H1 (cell line): ENCODE measurements around the gene SDSL. TPM values are rescaled to one million over a fixed set of nuclear protein-coding genes. Genes with fewer than 3 reads are reported as not detected.
A peak's percentile ranks its signal among the peaks of the same experiment; 100 is the strongest.

Source experiments
- EP300 ChIP-seq, 2 experiments: IDR thresholded peaks; 1 replicate in 1 of 2; 2 replicates in 1 of 2; pipeline ENCODE4 v1.6.1; 2011 to 2012; ENCODE audit warnings: low read depth in 2 of 2, low read length in 2 of 2, mild to moderate bottlenecking in 2 of 2, borderline replicate concordance in 1 of 2, inconsistent platforms in 1 of 2, moderate library complexity in 1 of 2
- EZH2 ChIP-seq: fragments of 200-600 bp; sonication (generic); IDR thresholded peaks from 2 replicates; pipeline ENCODE4 v1.7.1; 2012; ENCODE audit warnings: low read depth, mild to moderate bottlenecking, moderate library complexity, low read length, inconsistent platforms; ENCODE audit not compliant: severe bottlenecking
- FOSL1 ChIP-seq: IDR thresholded peaks from 2 replicates; pipeline ENCODE4 v1.6.1; 2011; ENCODE audit warnings: mild to moderate bottlenecking, low read depth, low read length, moderate library complexity; ENCODE audit not compliant: insufficient read depth
- GTF2F1 ChIP-seq: IDR thresholded peaks from 2 replicates; pipeline ENCODE4 v1.6.1; 2012; ENCODE audit warnings: low read depth, low read length, improper control_type of control experiment, borderline replicate concordance
- HDAC6 ChIP-seq: IDR thresholded peaks from one replicate; pipeline ENCODE4 v1.7.1; 2012; ENCODE audit warnings: low read depth, mild to moderate bottlenecking, inconsistent platforms, low read length, moderate library complexity
- JUN ChIP-seq: IDR thresholded peaks from 2 replicates; pipeline ENCODE4 v1.6.1; 2011; ENCODE audit warnings: low read depth, mild to moderate bottlenecking, improper control_type of control experiment, low read length
- JUND ChIP-seq: IDR thresholded peaks from 2 replicates; pipeline ENCODE4 v1.6.1; 2011; ENCODE audit warnings: mild to moderate bottlenecking, improper control_type of control experiment, low read length
- KDM1A ChIP-seq: fragments of 200-600, 300-600 bp; sonication (generic); IDR thresholded peaks from 2 replicates; pipeline ENCODE4 v1.7.1; 2016; ENCODE audit warnings: mild to moderate bottlenecking, low read length, borderline replicate concordance
- KDM5A ChIP-seq: fragments of 200-600 bp; IDR thresholded peaks from 2 replicates; pipeline ENCODE4 v1.7.1; 2012; ENCODE audit warnings: mild to moderate bottlenecking, low read length, inconsistent platforms, mixed read lengths
- RBBP5 ChIP-seq: IDR thresholded peaks from 2 replicates; pipeline ENCODE4 v1.7.1; 2012; ENCODE audit warnings: low read depth, mild to moderate bottlenecking, inconsistent platforms, low read length, moderate library complexity, borderline replicate concordance
- SIN3A ChIP-seq, 2 experiments: IDR thresholded peaks in 1 of 2; conservative IDR thresholded peaks in 1 of 2; 2 replicates each; pipeline ENCODE4 v1.6.1; 2011 to 2012; ENCODE audit warnings: low read length in 2 of 2, improper control_type of control experiment in 1 of 2, low read depth in 1 of 2, mild to moderate bottlenecking in 1 of 2
- SIRT6 ChIP-seq: IDR thresholded peaks from one replicate; pipeline ENCODE4 v1.7.1; 2012; ENCODE audit warnings: low read length, inconsistent platforms
- SP1 ChIP-seq: IDR thresholded peaks from 2 replicates; pipeline ENCODE4 v1.6.1; 2011; ENCODE audit warnings: low read depth, low read length
- SRF ChIP-seq: IDR thresholded peaks from 2 replicates; pipeline ENCODE4 v1.6.1; 2011; ENCODE audit warnings: mild to moderate bottlenecking, low read depth, low read length, moderate library complexity
- SUZ12 ChIP-seq: fragments of 200-600 bp; sonication (generic); IDR thresholded peaks from 2 replicates; pipeline ENCODE4 v1.6.1; 2012; ENCODE audit warnings: mild to moderate bottlenecking, inconsistent platforms, low read length, moderate library complexity, mixed read lengths
- TAF7 ChIP-seq: optimal IDR thresholded peaks from 2 replicates; pipeline ENCODE3; 2011; ENCODE audit warnings: low read depth, mild to moderate bottlenecking, inconsistent platforms, low read length, moderate library complexity, borderline replicate concordance
- TCF12 ChIP-seq: IDR thresholded peaks from 2 replicates; pipeline ENCODE4 v1.6.1; 2011; ENCODE audit warnings: low read depth, mild to moderate bottlenecking, low read length
- YY1 ChIP-seq: IDR thresholded peaks from 2 replicates; pipeline ENCODE4 v1.6.1; 2011; ENCODE audit warnings: low read depth, mild to moderate bottlenecking, low read length
- ZNF274 ChIP-seq: IDR thresholded peaks from 2 replicates; pipeline ENCODE4 v1.7.0; 2012; ENCODE audit warnings: low read length, borderline replicate concordance; ENCODE audit errors: extremely low read depth
- polyA plus RNA-seq, 7 experiments: library from polyadenylated mRNA; depleted of rRNA in 3 of 7; stranded (reverse) in 5 of 7; unstranded in 2 of 7; fragments of >200 nt in 5 of 7; fragments of 200-250 nt in 2 of 7; gene quantifications; 1 replicate in 5 of 7; 2 replicates in 1 of 7; 4 replicates in 1 of 7; pipeline versions ENCODE4 v1.2.1 to v1.2.3, GENCODE V29; 2011 to 2013; ENCODE audit warnings: missing spikeins in 2 of 7, mixed read lengths in 2 of 7
- total RNA-seq: library from RNA; stranded (reverse); fragmentation: NEBNext Ultra II Directional; extraction: Animal tissue kit (Norgen Biotek cat#: 25700); gene quantifications from 2 replicates; pipeline ENCODE4 v1.2.1, GENCODE V29; 2021

The SDSL gene
- total and polyA plus RNA-seq, 2 of the 8 experiments (the other 6 are each of a cell fraction or from before 2014, with no cell fraction given): 0.69 to 1.3 TPM

DNA sequence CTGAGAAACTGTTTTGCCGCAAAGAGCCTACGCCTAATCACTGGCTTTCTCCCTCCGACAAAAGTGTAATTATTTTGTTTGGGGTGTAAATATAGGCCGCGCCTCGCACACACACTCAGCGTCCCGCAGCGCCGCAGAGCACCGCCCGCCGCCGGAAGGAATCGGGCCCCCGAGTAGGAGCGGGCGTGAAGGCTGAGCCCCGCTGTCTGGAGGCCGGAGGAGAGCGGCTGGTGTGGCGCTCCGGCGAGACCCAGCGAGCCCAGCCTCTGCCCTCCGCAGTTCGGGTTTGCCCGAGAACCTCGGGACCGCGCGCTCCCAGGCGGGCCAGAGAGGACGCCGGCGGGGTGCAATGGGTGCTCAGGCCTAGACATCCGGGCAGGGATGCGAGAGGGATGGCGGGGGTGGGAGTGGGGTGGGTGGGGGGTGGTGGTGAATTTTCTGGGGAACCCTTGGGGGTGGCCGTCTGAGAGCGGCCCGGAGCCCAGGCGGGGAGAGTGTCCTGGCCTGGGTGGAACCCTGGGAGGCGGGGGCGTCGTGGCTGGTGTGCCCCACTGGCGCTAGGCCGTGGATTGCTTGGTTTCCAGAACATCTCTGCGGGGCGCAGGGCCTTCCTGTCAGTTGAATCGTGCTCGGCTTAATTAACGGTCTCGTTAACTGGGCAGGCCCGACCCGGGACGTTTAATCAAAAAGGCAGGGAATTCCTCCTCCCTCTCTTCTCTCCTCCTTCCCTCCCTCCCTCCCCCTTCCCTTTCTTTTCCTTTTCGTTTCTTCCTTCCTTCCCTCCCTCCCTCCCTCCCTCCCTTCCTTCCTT lies 54.2 kb downstream of the SDSL start (continued):
- TF ChIP-seq HDAC6 (no peak), SIRT6 (no peak), TCF12 (no peak), JUND (no peak), SUZ12 (peak; percentile 77), EZH2 (peak; percentile 61), KDM1A (no peak), SRF (no peak), FOSL1 (no peak), JUN (no peak), TAF7 (no peak), GTF2F1 (no peak), EP300 (IDR thresholded peaks at IDR 0.05; ENCODE audit: borderline replicate concordance in 1 of 2, low read depth in 2 of 2, low read length in 2 of 2) (no peak), ZNF274 (no peak), YY1 (no peak), SP1 (no peak), SIN3A (conservative IDR thresholded peaks at IDR 0.05 in 1 of 2, IDR thresholded peaks at IDR 0.05 in 1 of 2; ENCODE audit: low read depth in 1 of 2, low read length in 2 of 2) (no peak), RBBP5 (0 out of 2 replicates have a peak, but pooled peaks have one; percentile 18), KDM5A (no peak)
- TF ChIP-seq, all 59 proteins: peak for 5
